OCI-LY7 (cell line): ENCODE data around the gene SNAI3. TPM values are rescaled to one million over a fixed set of nuclear protein-coding genes. Genes with fewer than 3 reads are reported as not detected.

Source experiments
- Bru-seq: library from RNA; stranded (reverse); fragments of 400-500 nt; gene quantifications from one replicate; lab custom pipeline; 2021; lab: Mats Ljungman, UMichigan
- BruChase-seq, 2 experiments: library from RNA; stranded (reverse); fragments of 400-500 nt; gene quantifications; one replicate each; lab custom pipeline; 2021; lab: Mats Ljungman, UMichigan
- BruUV-seq: library from RNA; stranded (reverse); fragments of 400-500 nt; replicated peaks from 2 replicates; lab custom pipeline; 2021; lab: Mats Ljungman, UMichigan
- CTCF ChIA-PET: fragments of 300-600 bp; sonication (Branson Sonifier 250); formaldehyde crosslinking; loops from one replicate; lab custom pipeline; 2022; ENCODE audit warnings: antibody characterized with exemption; ENCODE audit not compliant: unreplicated experiment; lab: Charles Lee
- POLR2A ChIA-PET: fragments of 300-600 bp; sonication (Branson Sonifier 250); formaldehyde crosslinking; loops from one replicate; lab custom pipeline; 2022; ENCODE audit warnings: antibody characterized with exemption; lab: Charles Lee
- DNase-seq: peaks from one replicate; pipeline ENCODE4 v3.0.0-alpha.2; 2015; ENCODE audit warnings: low spot score
- H2AFZ ChIP-seq: fragments of 200-600 bp; sonication (generic), shearing (Covaris generic); 2 replicates; pipeline ENCODE4 v1.6.1; 2014; ENCODE audit warnings: mild to moderate bottlenecking, antibody characterized with exemption, low read length, moderate library complexity
- H3K27ac ChIP-seq: fragments of 200-600 bp; sonication (generic); 2 replicates; pipeline ENCODE4 v1.5.1; 2014; ENCODE audit warnings: mixed run types, low read depth, mild to moderate bottlenecking, moderate library complexity, low read length, inconsistent platforms; ENCODE audit not compliant: poor library complexity, severe bottlenecking
- H3K36me3 ChIP-seq: fragments of 200-600 bp; sonication (generic); 2 replicates; pipeline ENCODE4 v1.6.1; 2014; ENCODE audit warnings: mild to moderate bottlenecking, antibody characterized with exemption, low read length, moderate library complexity, mixed read lengths; ENCODE audit not compliant: insufficient read depth
- H3K4me1 ChIP-seq: fragments of 200-600 bp; sonication (generic); 2 replicates; pipeline ENCODE4 v1.5.1; 2014; ENCODE audit warnings: mild to moderate bottlenecking, low read length; ENCODE audit not compliant: insufficient read depth, poor library complexity, severe bottlenecking
- H3K4me2 ChIP-seq: fragments of 200-600 bp; sonication (generic); 2 replicates; pipeline ENCODE4 v1.6.1; 2014; ENCODE audit warnings: mild to moderate bottlenecking, low read length
- H3K4me3 ChIP-seq: fragments of 200-600 bp; sonication (generic); 2 replicates; pipeline ENCODE4 v1.5.1; 2014; ENCODE audit warnings: mild to moderate bottlenecking, low read depth, low read length; ENCODE audit not compliant: poor library complexity, severe bottlenecking
- H3K79me2 ChIP-seq: fragments of 200-600 bp; sonication (generic); 2 replicates; pipeline ENCODE4 v1.6.1; 2016; ENCODE audit warnings: low read depth, mild to moderate bottlenecking, low read length, moderate library complexity, mixed read lengths; ENCODE audit not compliant: insufficient read depth
- H3K9me2 ChIP-seq: fragments of 200-600 bp; sonication (generic); 2 replicates; pipeline ENCODE4 v1.6.1; 2016; ENCODE audit warnings: mild to moderate bottlenecking, low read length, mixed read lengths; ENCODE audit not compliant: insufficient read depth
- H3K9me3 ChIP-seq: fragments of 200-600 bp; sonication (generic); 2 replicates; pipeline ENCODE4 v1.6.1; 2014; ENCODE audit warnings: mild to moderate bottlenecking, mixed run types, low read length, mixed read lengths
- H4K20me1 ChIP-seq: fragments of 200-600 bp; sonication (generic); 2 replicates; pipeline ENCODE4 v1.6.1; 2014; ENCODE audit warnings: mild to moderate bottlenecking, antibody characterized with exemption, low read length, moderate library complexity, mixed read lengths; ENCODE audit not compliant: insufficient read depth
- CTCF ChIP-seq: fragments of 200-600 bp; sonication (generic); conservative IDR thresholded peaks from 2 replicates; pipeline ENCODE4 v1.5.1; 2014; ENCODE audit warnings: mild to moderate bottlenecking, antibody characterized with exemption, low read length, moderate library complexity, mixed read lengths
- EZH2phosphoT487 ChIP-seq: fragments of 200-600 bp; sonication (generic); IDR thresholded peaks from 2 replicates; pipeline ENCODE4 v1.6.1; 2018; ENCODE audit warnings: low read depth, borderline replicate concordance, mild to moderate bottlenecking, mixed run types, antibody characterized with exemption, low read length, moderate library complexity, mixed read lengths
- intact Hi-C: fragments of 100-400 bp; cut with micrococcal nuclease; formaldehyde crosslinking; loops from one replicate; pipeline ENCODE4 v1.10.0; 2022; ENCODE audit not compliant: unreplicated experiment
- long read RNA-seq: library from polyadenylated mRNA; stranded (forward); transcript quantifications from one replicate; pipeline ENCODE4 v2.0.0, GENCODE V29; 2022
- total RNA-seq, 2 experiments: library from RNA; depleted of rRNA in 1 of 2; stranded (reverse); fragments of >200 nt in 1 of 2; shearing (Covaris generic) in 1 of 2; gene quantifications; 2 replicates each; pipeline ENCODE4 v1.2.3, GENCODE V29; 2014 to 2022

The SNAI3 gene
- total RNA-seq (2014; rRNA removed; shearing (Covaris generic)) (2.4 and 3.1 TPM in 2 replicates), total RNA-seq (2022) (1.6 and 3.3 TPM in 2 replicates), Bru-seq, nascent RNA (percentile 33 among the genes with signal in this experiment), BruChase-seq, experiment 1, labeled RNA remaining after a 6-hour chase (percentile 27 among the genes with signal in this experiment), BruChase-seq, experiment 2, labeled RNA remaining after a 2-hour chase (percentile 40 among the genes with signal in this experiment)
- long read RNA-seq, partial matches to known transcripts = 1 of 137 reads
- long read RNA-seq, other reads (novel, unspliced or antisense) = 136 of 137 reads

DNA sequence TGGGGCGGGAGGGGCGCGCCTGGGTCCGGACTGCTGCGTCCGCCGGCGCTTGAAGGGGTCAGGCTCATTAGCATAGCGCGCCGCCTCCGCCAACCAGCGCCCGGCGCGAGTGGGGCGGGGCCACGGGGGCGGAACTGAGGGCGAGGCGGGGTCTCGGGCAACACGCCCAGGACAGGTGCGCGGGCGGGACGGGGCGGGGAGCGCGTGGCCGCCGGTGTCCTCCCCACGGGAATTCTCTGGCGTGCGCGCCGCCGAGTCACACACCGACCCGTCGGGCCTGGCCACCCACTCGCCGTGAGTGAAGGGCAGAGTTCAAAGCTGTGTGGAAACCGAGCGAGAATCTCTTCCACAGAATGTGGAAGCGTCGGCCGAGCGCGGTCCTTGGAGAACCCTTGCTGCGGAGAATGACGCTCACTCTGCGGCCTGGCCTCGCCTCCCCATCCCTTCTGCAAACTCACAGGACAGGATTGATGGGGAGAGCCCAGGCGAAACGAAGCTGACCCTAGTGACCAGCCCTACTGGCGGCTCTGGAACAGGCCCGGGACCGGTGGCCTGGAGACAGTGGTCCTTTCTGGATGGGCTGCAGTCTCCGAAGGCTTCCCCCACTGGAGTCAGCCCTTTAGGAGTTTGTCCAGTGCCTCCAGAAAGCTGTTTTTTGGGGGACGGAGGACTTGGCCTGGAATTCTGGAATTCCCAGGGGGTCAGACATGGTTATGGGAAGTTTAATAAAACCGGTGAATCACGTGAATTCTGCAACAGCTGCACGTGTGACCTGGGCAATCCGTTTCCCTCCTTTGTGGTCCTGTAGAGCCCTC, at the start of gene SNAI3:
TSS of gene SNAI3 (minus strand) at position 69 of the 815 bp plus-strand sequence. CDS start 101 bp downstream, outside the sequence.
- ChIA-PET CTCF (no interaction called here), POLR2A (interaction anchor here (0.7 kb wide), 2 partner anchors 13 to 306 kb away, joined by 4 to 6 read pairs; no protein-coding TSS in a partner anchor)
- peak within 1 kb of the TSS; percentile 47; the same call in 1 of the 2 replicates for H2AFZ ChIP-seq
- no peaks in the 10 kb centered on the region for H3K36me3 ChIP-seq
- H3K4me3 ChIP-seq = peak within 1 kb of the TSS; percentile 77
- H3K9me3 ChIP-seq = no peaks in the 10 kb centered on the region
- H3K4me2 ChIP-seq = peak within 1 kb of the TSS; percentile 82
- no peak for TF ChIP-seq EZH2phosphoT487
- TF ChIP-seq CTCF = no peak
- no peaks in the 10 kb centered on the region for H3K9me2 ChIP-seq
- H3K79me2 ChIP-seq = no peaks in the 10 kb centered on the region
- peaks cover 43% of the 10 kb centered on the region for H3K4me1 ChIP-seq
- DNase-seq = peak; percentile 89
- BruUV-seq = no TSS peak
- intact Hi-C loops = loop anchor here (1.0 kb wide), 1 partner anchor 12 kb away; no protein-coding TSS in a partner anchor
- H3K27ac ChIP-seq = peak within 1 kb of the TSS; percentile 0
- H4K20me1 ChIP-seq = no peaks in the 10 kb centered on the region

DNA sequence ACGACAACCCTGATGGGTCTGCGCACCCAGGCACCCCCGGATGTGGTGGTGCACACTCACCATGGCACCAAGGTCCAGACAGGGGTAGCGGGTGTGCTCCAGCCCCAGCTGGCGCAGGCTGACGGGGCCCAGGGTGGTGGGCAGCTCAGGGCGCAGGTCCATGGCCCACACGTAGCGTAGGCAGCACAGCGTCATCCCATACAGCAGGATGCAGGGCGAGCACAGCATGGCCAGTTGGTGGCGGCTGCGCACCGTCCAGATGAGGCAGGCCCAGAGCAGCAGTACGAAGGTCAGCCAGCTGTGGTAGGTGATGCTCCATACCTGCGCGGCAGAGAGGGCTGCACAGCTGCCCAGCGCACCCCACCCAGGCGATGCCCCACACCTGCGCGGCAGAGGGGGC, 49.8 kb upstream of the SNAI3 start:
- intact Hi-C loops = loop anchor here (5.0 kb wide), 2 partner anchors 436 to 481 kb away; partner anchors contain the start of genes CDH15 and ZNF778
- no peaks in the 10 kb centered on the region for H3K79me2 ChIP-seq
- H3K4me3 ChIP-seq = no peak overlapping the region
- ChIA-PET CTCF (no interaction called here), POLR2A (interaction anchor here (0.8 kb wide), 1 partner anchor 57 kb away, joined by 5 read pairs; no protein-coding TSS in a partner anchor)
- peaks cover 33% of the 10 kb centered on the region; the same call in 1 of the 2 replicates for H3K36me3 ChIP-seq
- no peak overlapping the region for H2AFZ ChIP-seq
- H3K27ac ChIP-seq = no peak overlapping the region
- no peaks in the 10 kb centered on the region for H3K9me2 ChIP-seq
- TF ChIP-seq CTCF = no peak
- no peak for TF ChIP-seq EZH2phosphoT487
- DNase-seq = no peak
- no peaks in the 10 kb centered on the region for H3K9me3 ChIP-seq
- H3K4me1 ChIP-seq = peaks cover 16% of the 10 kb centered on the region
- H3K4me2 ChIP-seq = no peak overlapping the region
- no peaks in the 10 kb centered on the region; the same call in 1 of the 2 replicates for H4K20me1 ChIP-seq
- no TSS peak for BruUV-seq
